ENCODE data around the gene ZNF827.

The ZNF827 gene

GRCh38 chr4:145784036-145784435 lies 154.6 kb downstream of the ZNF827 start:
- no peak for DNase-seq (ENCODE audit: low spot score)
- no peak for TF ChIP-seq CTCF (IDR thresholded peaks at IDR 0.05; ENCODE audit: extremely low read depth, missing control alignments)

GRCh38 chr4:145782756-145783155 lies 155.9 kb downstream of the ZNF827 start:
- no peak for DNase-seq (ENCODE audit: low spot score)
- no peak for TF ChIP-seq CTCF (IDR thresholded peaks at IDR 0.05; ENCODE audit: extremely low read depth, missing control alignments)

GRCh38 chr4:145781351-145781750 lies 157.3 kb downstream of the ZNF827 start:
- TF ChIP-seq CTCF (IDR thresholded peaks at IDR 0.05; ENCODE audit: extremely low read depth, missing control alignments) = no peak
- no peak for DNase-seq (ENCODE audit: low spot score)

DNA sequence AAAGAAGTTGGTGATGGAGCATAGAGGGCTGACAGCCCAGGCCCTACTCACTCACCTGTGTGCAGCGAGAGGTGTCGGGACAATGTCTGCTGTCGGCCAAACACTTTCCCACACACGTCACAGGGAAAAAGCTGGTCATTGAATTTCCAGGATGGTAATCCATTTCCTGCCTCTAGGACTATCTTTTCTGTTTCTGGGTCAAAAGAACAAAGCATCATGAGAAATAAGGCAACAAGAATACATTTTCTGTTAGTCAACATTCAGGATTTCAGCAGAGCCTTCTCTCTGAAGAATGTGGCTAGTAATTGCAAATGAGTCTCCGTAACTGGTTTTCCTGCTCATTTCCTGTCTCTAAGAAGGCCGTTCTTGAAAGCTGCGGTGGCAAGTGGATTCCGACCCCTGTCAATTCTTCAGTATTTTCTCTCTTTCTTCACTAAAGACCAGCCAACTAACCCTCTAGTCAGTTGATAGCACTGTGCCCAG lies 159.3 kb downstream of the ZNF827 start:
- no peak for TF ChIP-seq CTCF (IDR thresholded peaks at IDR 0.05; ENCODE audit: extremely low read depth, missing control alignments)
- no peak for DNase-seq (ENCODE audit: low spot score)

DNA sequence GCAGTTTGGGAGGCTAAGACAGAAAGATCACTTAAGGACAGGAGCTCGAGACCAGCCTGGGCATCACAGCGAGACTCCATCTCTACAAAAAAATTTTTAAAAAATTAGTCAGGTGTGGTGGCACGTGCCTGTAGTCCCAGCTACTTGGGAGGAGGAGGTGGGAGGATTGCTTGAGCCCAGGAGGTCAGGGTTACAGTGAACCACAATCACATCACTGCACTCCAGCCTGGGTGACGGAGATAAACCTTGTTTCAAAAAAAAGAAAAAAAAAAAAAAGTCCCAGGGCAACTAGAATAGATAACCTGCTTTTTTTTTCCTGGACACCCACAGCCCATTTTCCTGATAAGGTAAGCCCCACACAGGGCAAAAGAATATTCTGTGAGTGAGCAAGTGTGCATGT lies 162.4 kb downstream of the ZNF827 start:
- no peak for DNase-seq (ENCODE audit: low spot score)
- no peak for TF ChIP-seq CTCF (IDR thresholded peaks at IDR 0.05; ENCODE audit: extremely low read depth, missing control alignments)

- no peak for TF ChIP-seq CTCF (IDR thresholded peaks at IDR 0.05; ENCODE audit: extremely low read depth, missing control alignments)
- DNase-seq (ENCODE audit: low spot score) = no peak
Measured at GRCh38 chr4:145775406-145775805, 163.2 kb downstream of the ZNF827 start.

GRCh38 chr4:145774473-145774872 lies 164.2 kb downstream of the ZNF827 start:
- TF ChIP-seq CTCF (IDR thresholded peaks at IDR 0.05; ENCODE audit: extremely low read depth, missing control alignments) = no peak
- no peak for DNase-seq (ENCODE audit: low spot score)
